HG03558 (cell line): Measurements from ENCODE around the gene KRT36.

Experiments used
- ATAC-seq: cut with Tn5 transposase; IDR thresholded peaks from one replicate; pipeline ENCODE4 v1.9.1; 2021; ENCODE audit warnings: moderate number of reproducible peaks; ENCODE audit not compliant: unreplicated experiment; ENCODE audit errors: extremely low read depth

Gene KRT36

GRCh38 chr17:41489531-41489930 is at the start of gene KRT36:
TSS of gene KRT36 (minus strand) at chr17:41489910. CDS start at chr17:41489864, 46 bp downstream.
- ATAC-seq: no peak

DNA sequence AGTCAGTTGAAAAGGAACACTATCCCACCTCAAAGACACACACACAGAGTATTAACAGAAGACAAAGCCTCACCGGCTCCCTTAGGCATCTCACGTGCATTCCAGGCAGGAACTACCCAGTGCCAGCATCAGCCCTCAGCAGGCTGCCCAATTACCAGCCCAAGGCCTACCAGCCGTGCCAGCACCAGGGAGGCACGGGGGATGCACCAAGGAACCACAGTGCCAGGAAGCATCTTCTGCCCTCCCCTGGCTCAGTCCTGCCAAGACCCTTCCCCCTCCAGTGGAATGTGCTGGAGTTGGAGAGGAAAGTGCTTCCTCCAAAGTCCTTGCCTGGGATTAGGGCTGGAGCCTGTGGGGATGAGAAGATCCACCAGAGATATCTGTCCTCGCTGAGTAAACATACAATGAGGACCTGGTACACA is 49.4 kb upstream of the KRT36 start:
- ATAC-seq: no peak

GRCh38 chr17:41538565-41538991 is 48.9 kb upstream of the KRT36 start:
- no peak for ATAC-seq

DNA sequence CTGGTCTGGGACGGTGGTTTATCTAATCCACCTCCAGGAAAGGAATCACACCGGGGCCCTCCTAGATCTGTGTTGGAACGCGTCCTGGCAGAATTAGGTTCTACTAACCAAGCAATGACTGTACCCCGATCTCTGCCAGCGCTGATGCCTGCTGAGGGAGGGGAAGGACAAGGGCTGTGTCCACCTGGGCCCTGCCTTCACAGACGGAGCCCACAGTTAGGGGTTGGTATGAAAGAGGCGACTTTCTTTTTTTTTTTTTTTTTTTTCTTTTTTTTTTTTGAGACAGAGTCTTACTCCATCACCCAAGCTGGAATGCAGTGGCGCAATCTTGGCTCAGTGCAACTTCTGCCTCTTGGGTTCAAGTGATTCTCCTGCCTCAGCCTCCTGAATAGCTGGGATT is 48.3 kb upstream of the KRT36 start:
- no peak for ATAC-seq

- no peak for ATAC-seq
These were observed 47.9 kb upstream of the KRT36 start for GRCh38 chr17:41537614-41537954.

GRCh38 chr17:41536741-41537613 is 47.3 kb upstream of the KRT36 start:
- ATAC-seq: no peak

DNA sequence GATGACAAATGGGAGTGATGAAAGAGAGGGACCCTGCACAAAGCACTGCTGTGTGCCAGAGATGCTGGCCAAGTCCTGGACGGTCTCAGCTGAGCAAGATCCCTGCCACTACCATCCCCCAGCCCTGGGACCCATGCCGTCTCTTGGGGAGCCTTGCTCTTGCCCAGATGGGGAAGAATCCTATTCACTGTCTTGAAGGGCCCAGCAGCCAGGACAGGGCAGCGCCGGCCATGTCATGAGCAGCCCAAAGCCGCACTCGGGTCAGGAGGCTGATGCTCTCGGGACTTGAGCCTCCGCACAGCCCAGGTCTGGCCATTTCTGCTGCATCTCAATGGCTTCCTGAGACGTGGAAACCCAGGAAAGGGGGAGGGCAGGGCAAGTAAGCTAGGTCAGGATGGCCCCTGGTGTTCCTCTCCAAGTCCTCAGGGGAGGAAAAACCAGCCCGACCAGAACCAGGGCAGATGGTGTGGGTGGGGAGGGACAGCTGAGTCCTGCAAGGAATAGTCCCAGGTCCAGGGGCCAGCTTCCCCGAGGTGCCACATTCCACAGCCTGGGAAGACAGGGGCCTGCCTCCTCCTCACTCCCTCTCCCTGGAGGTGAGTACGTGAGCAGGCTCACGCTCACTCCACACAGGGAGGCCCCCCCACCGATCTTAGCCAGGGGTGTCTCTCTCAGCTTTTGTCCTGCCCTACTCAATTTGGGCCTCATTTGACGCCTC is 46.2 kb upstream of the KRT36 start:
- ATAC-seq: no peak

DNA sequence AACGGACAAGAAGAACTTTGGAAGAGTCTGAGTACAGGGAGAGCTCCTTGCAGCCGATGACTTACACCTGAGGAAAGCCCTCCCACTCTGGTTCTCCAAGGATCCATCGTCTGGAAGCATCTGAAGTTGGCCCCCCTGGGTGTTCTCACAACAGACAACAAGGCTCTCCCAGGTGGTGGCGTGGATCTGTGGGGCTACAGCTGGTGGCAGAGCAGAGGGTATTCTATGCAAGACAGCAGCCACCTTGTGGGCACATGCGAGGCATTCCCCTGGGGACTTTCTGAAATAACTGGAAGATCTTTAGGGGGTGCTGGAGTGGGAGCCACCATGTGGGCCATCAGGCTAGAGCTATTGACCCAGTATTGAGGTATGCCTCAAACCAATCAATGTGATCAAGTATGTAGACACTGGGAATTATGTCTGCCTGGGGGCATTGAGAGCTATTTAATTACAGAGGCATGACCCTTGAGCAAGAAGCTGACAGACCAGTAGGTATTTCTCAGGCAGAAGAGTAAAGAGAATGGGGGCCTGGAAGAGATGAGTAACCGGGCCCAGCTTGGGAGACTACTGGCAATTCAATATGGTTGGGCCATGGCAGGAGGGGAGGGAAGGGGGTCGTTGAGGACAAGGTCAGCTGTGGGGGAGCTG is 45.3 kb upstream of the KRT36 start:
- no peak for ATAC-seq

- ATAC-seq: no peak
These were observed 43.9 kb upstream of the KRT36 start for GRCh38 chr17:41533613-41534012.

DNA sequence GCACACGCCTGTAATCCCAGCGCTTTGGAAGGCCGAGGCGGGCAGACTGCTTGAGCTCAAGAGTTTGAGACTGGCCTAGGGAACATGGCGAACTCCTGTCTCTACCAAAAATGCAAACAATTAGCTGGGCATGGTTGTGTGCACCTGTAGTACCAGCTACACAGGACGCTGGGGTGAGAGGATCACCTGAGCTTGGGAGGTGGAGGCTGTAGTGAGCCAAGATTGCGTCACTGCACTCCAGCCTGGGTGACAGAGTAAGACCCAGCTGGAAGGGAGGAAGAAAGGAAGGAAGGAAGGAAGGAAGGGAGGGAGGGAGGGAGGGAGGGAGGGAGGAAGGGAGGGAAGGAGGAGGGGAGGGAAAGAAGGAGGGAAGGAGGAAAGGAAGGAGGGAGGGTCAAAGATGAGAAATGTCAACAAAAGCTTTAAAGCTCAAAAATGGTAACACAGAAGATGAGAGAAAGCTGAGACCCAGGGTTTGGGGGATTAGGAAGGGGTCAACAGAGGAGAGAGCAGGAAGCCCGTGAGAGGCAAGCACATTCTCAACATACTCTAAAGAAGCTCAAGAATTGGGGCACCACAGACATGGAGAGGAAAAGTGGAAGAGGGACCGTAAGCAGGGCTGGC is 43.3 kb upstream of the KRT36 start:
- ATAC-seq: no peak

GRCh38 chr17:41531993-41532392 is 42.3 kb upstream of the KRT36 start:
- no peak for ATAC-seq

DNA sequence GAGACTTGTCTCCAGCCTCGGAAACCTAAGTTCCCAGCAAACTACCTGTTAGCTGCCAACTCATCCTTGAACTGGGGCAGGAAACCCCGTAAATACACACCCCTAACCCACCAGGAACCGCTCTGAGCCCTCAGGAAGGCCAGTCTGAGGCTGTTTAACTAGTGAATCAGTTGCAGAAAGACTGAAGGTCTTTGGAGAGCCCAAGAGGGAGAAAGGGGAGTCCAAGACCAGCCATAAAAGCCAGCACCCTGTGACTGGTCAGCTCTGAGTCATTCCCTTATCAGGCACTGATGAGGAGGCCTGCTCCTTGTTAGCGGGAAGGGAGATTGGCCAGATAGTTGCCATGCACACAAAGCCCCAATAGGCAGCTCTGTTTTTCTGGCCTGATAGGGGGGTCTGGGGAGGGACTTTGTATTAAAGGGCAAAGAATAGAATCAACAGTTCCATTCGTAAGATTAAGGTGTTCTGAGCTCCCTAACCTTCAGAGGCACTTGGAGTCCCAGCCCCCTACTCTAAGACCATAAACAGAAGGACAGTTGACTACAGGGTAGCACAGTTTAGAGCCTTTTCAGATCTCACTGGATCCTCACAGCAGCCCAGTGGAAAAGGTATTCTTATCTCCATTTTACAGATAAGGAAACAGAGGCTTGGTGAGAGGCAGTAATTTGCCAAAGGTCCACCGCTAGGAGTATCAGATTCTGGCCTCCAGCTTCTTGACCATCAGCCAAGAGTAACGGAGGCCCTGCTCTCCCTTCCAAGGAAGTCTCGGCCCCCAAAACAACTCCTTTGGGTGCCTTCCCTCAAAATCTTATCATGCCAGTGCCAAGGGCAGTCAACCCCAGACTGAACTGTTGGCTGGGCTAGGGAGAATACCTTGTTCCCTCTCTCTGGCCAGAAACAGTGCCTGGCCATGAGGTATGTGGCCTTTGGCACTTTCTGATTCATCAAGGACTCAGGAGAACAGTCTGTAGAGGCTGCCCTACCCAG is 40.6 kb upstream of the KRT36 start:
- no peak for ATAC-seq

- no peak for ATAC-seq
These were observed 39.8 kb upstream of the KRT36 start for GRCh38 chr17:41529491-41529915.

GRCh38 chr17:41528959-41529353 is 39.2 kb upstream of the KRT36 start:
- no peak for ATAC-seq

DNA sequence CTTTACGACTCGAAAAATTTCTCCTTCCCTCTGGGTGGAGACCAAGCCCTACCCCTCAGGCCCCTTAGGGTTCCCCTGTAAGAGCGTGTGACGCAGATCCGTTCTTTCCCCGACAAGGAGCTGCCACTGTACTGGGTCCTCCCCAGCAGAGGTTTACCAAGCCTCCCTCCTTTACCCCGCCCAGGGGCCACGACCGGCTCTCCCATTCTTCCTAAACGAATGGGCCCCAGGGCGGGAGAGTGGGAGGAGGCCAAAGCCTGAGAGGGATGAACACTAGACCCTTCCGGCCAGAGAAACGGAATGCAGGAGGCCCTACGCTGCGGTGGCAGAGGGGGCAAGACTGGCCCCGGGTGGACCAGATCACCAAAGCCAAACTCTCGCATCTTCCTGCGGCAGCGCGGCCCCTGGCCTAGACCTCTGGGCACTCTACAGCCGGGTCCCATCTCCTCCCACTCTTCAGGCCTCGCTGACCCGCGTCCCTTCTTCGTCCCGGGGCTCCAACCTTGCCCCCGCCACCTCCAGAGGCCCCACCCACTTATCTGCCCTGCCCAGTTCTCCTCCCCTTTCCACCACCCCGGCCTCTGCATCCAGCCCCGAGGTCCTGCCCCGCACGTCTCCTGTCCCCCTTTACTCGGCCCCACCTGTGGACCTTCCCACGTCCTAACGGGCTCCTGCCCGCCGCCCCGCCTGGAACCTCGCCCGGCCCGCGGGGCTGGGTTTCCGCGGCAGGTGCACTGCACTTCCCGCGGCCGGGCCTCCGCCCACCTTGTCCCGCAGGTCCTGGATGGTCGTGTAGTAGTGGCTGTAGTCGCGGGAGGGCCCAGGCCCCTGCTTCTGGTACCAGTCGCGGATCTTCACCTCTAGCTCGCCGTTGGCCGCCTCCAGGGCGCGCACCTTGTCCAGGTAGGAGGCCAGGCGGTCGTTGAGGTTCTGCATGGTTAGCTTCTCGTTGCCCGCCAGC is 37.6 kb upstream of the KRT36 start:
- ATAC-seq: no peak

- ATAC-seq: no peak
These were observed 34.6 kb upstream of the KRT36 start for GRCh38 chr17:41524261-41524660.

- ATAC-seq: no peak
These were observed 34.1 kb upstream of the KRT36 start for GRCh38 chr17:41523787-41524186.

DNA sequence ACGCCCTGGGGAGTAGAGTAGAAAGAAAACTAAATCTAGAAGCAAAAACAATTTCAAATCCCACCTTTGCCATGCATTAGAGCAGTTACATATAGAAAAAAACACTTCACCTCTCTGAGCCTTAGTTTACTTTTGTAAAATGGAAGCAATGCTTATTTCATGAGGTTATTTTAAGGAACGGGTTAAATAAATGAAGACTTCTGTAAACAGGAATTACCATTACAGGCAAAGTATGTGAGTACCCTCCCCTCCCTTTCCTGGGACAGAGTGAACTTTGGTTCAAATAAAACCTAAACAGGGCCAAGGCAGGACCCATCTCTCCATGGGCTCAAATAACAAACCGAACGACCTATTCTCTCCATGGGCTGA is 33.5 kb upstream of the KRT36 start:
- ATAC-seq: no peak
